HepG2 (cell line): Measurements from ENCODE around the gene GPM6B.

ENCODE experiments used
- EHMT2 ChIP-seq: fragments of 200-600 bp; sonication (generic); IDR thresholded peaks from 2 replicates; pipeline ENCODE4 v1.7.0; 2017; ENCODE audit warnings: antibody characterized with exemption, low read depth, low read length, borderline replicate concordance
- GFI1 ChIP-seq: sonication (generic); formaldehyde crosslinking; IDR thresholded peaks from 2 replicates; pipeline ENCODE4 v1.5.0; 2020; ENCODE audit warnings: missing genetic modification reagents, mild to moderate bottlenecking, borderline replicate concordance
- MAFG ChIP-seq: sonication (generic); formaldehyde crosslinking; IDR thresholded peaks from 2 replicates; pipeline ENCODE4 v1.5.1; 2020; ENCODE audit warnings: mild to moderate bottlenecking, missing genetic modification reagents
- NCOR1 ChIP-seq: fragments of 200-600 bp; sonication (generic); IDR thresholded peaks from 2 replicates; pipeline ENCODE4 v1.7.0; 2017; ENCODE audit warnings: antibody characterized with exemption, low read length, borderline replicate concordance
- NR2F6 ChIP-seq, 2 experiments: IDR thresholded peaks; 2 replicates each; pipeline ENCODE4 v1.6.1; 2016; ENCODE audit warnings: antibody characterized with exemption in 1 of 2, mild to moderate bottlenecking in 1 of 2
- POLR2A ChIP-seq, 2 experiments: IDR thresholded peaks; 2 replicates each; pipeline ENCODE4 v1.6.1; 2011; ENCODE audit warnings: low read depth in 2 of 2, low read length in 2 of 2, mild to moderate bottlenecking in 1 of 2, moderate library complexity in 1 of 2; ENCODE audit not compliant: insufficient read depth in 1 of 2
- POLR2AphosphoS5 ChIP-seq: IDR thresholded peaks from 2 replicates; pipeline ENCODE4 v1.6.1; 2012; ENCODE audit warnings: low read depth, low read length
- SKIL ChIP-seq: sonication (generic); formaldehyde crosslinking; IDR thresholded peaks from 2 replicates; pipeline ENCODE4 v1.8.0; 2022; ENCODE audit warnings: missing genetic modification reagents, mild to moderate bottlenecking, moderate library complexity, borderline replicate concordance
- ZNF256 ChIP-seq: sonication (generic); formaldehyde crosslinking; conservative IDR thresholded peaks from 2 replicates; pipeline ENCODE4 v1.4.0; 2020; ENCODE audit warnings: missing genetic modification reagents
- TF ChIP-seq, protein P1 (sequence below): sonication (generic); formaldehyde crosslinking; IDR thresholded peaks from 2 replicates; pipeline ENCODE4 v1.4.0; 2020; ENCODE audit warnings: missing genetic modification reagents
- TF ChIP-seq, protein P2 (sequence below): sonication (generic); formaldehyde crosslinking; IDR thresholded peaks from 2 replicates; pipeline ENCODE4 v1.5.0; 2020; ENCODE audit warnings: mild to moderate bottlenecking, missing genetic modification reagents, moderate library complexity

DNA sequence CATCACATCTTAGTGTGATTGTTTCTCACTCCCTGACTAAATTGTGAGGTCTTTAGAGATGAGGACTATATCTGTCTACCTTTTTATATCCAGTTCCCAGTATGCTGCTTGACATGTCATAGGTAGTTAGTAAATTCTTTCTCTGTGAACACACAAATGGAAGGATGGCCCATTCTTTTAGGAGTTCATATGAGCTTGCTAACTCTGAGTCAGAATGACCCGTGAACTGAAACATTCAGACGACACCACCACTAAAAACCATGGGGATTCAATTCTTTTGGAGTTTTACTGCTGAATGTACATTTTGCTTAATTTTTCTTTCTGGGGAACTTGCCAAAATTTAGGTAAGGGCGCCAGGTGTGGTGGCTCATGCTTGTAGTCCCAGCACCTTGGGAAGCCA is 68.4 kb downstream of the GPM6B start:
- no peak for TF ChIP-seq GFI1 (CRISPR knock-in tag)
- TF ChIP-seq POLR2A (IDR thresholded peaks at IDR 0.05; ENCODE audit: insufficient read depth in 1 of 2, low read depth in 2 of 2, low read length in 2 of 2): no peak
- no peak for TF ChIP-seq POLR2AphosphoS5
- TF ChIP-seq, protein P1, sequence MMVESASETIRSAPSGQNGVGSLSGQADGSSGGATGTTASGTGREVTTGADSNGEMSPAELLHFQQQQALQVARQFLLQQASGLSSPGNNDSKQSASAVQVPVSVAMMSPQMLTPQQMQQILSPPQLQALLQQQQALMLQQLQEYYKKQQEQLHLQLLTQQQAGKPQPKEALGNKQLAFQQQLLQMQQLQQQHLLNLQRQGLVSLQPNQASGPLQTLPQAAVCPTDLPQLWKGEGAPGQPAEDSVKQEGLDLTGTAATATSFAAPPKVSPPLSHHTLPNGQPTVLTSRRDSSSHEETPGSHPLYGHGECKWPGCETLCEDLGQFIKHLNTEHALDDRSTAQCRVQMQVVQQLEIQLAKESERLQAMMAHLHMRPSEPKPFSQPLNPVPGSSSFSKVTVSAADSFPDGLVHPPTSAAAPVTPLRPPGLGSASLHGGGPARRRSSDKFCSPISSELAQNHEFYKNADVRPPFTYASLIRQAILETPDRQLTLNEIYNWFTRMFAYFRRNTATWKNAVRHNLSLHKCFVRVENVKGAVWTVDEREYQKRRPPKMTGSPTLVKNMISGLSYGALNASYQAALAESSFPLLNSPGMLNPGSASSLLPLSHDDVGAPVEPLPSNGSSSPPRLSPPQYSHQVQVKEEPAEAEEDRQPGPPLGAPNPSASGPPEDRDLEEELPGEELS: no peak
- TF ChIP-seq, protein P2, sequence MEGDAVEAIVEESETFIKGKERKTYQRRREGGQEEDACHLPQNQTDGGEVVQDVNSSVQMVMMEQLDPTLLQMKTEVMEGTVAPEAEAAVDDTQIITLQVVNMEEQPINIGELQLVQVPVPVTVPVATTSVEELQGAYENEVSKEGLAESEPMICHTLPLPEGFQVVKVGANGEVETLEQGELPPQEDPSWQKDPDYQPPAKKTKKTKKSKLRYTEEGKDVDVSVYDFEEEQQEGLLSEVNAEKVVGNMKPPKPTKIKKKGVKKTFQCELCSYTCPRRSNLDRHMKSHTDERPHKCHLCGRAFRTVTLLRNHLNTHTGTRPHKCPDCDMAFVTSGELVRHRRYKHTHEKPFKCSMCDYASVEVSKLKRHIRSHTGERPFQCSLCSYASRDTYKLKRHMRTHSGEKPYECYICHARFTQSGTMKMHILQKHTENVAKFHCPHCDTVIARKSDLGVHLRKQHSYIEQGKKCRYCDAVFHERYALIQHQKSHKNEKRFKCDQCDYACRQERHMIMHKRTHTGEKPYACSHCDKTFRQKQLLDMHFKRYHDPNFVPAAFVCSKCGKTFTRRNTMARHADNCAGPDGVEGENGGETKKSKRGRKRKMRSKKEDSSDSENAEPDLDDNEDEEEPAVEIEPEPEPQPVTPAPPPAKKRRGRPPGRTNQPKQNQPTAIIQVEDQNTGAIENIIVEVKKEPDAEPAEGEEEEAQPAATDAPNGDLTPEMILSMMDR (CRISPR knock-in tag): no peak
- no peak for TF ChIP-seq SKIL (CRISPR knock-in tag)
- no peak for TF ChIP-seq MAFG
- TF ChIP-seq NCOR1: no peak
- no peak for TF ChIP-seq NR2F6 (IDR thresholded peaks at IDR 0.05)
- no peak for TF ChIP-seq NR2F6 (CRISPR knock-in tag; IDR thresholded peaks at IDR 0.05)
- TF ChIP-seq ZNF256 (CRISPR knock-in tag): no peak
- no peak for TF ChIP-seq EHMT2
